ENCODE data around the gene C1QTNF2.

DNA sequence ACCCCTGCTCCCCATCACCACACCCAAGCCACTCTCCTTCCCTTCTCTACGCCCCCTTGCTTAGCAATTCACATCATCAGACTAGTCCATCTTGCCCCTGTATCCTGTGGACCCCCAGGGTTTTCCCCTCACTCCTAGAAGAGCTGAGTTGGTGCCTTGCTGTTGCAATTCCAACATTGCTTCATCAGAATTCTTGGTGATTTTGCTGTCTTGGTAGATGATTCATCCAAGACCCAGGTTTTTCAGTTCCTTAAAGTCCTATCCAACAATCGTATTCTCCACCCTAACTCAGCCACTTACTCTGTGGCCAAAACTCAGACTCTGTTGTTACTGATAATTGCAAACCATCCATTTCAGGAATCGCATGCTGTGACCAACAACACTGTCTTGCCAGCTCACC lies 36.7 kb downstream of the C1QTNF2 start:
- TF ChIP-seq, protein P1, sequence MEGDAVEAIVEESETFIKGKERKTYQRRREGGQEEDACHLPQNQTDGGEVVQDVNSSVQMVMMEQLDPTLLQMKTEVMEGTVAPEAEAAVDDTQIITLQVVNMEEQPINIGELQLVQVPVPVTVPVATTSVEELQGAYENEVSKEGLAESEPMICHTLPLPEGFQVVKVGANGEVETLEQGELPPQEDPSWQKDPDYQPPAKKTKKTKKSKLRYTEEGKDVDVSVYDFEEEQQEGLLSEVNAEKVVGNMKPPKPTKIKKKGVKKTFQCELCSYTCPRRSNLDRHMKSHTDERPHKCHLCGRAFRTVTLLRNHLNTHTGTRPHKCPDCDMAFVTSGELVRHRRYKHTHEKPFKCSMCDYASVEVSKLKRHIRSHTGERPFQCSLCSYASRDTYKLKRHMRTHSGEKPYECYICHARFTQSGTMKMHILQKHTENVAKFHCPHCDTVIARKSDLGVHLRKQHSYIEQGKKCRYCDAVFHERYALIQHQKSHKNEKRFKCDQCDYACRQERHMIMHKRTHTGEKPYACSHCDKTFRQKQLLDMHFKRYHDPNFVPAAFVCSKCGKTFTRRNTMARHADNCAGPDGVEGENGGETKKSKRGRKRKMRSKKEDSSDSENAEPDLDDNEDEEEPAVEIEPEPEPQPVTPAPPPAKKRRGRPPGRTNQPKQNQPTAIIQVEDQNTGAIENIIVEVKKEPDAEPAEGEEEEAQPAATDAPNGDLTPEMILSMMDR (IDR thresholded peaks at IDR 0.05; ENCODE audit: control extremely low read depth in 1 of 3, insufficient read depth in 1 of 3, low read depth in 1 of 3, low read length in 3 of 3): no peak
- TF ChIP-seq EZH2 (IDR thresholded peaks at IDR 0.05; ENCODE audit: low read depth, low read length, severe bottlenecking) (no peak), POLR2AphosphoS5 (IDR thresholded peaks at IDR 0.05; ENCODE audit: low read depth, low read length) (no peak), HDAC2 (IDR thresholded peaks at IDR 0.05; ENCODE audit: borderline replicate concordance in 1 of 2, low read depth in 2 of 2, low read length in 2 of 2) (no peak), TAF1 (IDR thresholded peaks at IDR 0.05; ENCODE audit: low read depth, low read length) (no peak), RAD21 (IDR thresholded peaks at IDR 0.05 in 1 of 2, conservative IDR thresholded peaks at IDR 0.05 in 1 of 2; ENCODE audit: low read depth in 2 of 2, low read length in 2 of 2) (no peak)
- TF ChIP-seq, protein P2, sequence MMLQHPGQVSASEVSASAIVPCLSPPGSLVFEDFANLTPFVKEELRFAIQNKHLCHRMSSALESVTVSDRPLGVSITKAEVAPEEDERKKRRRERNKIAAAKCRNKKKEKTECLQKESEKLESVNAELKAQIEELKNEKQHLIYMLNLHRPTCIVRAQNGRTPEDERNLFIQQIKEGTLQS (IDR thresholded peaks at IDR 0.05; ENCODE audit: insufficient read depth, low read depth, low read length): no peak
